Nasal cavity respiratory epithelium epithelial cell of viscerocranial mucosa (primary cell): ENCODE measurements around the gene IL19. TPM values are rescaled to one million over a fixed set of nuclear protein-coding genes. Genes with fewer than 3 reads are reported as not detected.

Source experiments
- total RNA-seq: library from RNA; depleted of rRNA; stranded (reverse); fragments of >200 nt; gene quantifications from 2 replicates; pipeline ENCODE4 v1.2.3, GENCODE V29; 2014

Gene IL19
- total RNA-seq = not detected in 2 replicates

GRCh38 chr1:206770531-206771337, at the start of gene IL19:
IL19 (plus strand) TSS chr1:206770773; CDS start chr1:206836663, 65,890 bp downstream.

DNA sequence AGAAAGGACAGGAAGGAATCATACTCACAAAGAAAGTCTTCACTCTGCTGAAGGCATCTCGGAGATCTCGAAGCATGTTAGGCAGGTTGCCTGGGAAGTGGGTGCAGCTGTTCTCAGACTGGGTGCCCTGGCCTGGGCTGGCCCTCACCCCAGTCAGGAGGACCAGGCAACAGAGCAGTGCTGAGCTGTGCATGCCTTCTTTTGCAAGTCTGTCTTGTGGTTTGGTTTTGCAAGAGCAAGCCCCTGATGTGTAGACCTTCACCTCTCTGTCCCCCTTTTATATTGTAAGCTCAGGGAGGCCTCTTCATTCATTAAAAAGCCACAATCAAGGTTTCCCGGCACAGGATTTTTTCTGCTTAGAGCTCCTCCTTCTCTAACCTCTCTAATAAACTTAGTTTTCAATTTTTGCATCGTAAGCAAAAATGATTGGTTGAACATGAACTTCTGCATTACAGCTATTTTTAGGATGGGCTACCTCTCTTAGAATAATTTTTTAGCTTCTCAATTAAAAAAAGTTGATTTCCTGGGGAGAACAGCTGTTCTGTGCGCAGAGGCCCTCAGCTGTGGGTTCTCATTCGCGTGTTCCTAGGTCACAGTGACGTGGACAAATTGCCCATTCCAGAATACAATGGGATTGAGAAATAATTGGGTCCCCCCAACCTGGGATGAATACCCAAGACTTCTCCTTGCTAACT, 1.8 kb downstream of the IL19 start, which contains the start of gene IL10:
IL10 (minus strand) TSS at position 252 of the 695 bp plus-strand sequence; CDS start at position 193, 59 bp downstream.

DNA sequence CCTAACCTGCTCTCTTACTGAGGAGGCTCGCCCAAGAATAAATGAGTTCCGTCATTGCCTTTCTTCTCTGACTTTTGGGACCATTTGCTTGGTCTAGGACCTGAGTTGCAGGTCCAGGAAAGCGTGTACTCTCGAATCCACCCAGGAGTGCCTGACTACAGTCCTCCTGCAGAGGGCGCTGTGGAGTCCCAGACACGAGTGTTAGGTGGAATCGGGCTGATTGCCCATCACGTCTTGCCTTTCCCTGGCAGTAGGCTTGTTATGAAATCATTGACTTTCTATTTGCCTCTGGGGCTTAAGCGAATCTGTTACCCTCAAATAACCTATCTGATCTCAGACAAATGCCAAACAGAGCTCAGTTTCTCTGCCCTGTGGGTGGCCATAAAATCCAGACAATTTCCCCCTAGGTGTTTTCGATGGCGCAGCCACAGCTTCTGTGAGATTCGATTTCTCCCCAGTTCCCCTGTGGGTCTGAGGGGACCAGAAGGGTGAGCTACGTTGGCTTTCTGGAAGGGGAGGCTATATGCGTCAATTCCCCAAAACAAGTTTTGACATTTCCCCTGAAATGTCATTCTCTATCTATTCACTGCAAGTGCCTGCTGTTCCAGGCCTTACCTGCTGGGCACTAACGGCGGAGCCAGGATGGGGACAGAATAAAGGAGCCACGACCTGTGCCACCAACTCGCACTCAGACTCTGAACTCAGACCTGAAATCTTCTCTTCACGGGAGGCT, 94.5 kb downstream of the IL19 start, which contains the start of gene IL20:
IL20 (plus strand) TSS at position 685 of the 733 bp plus-strand sequence. CDS start 230 bp downstream, outside the sequence.

Other genes with a start within 250 kb of the IL19 start
- gene EIF2D, start 158.3 kb upstream of the IL19 start, total RNA-seq = 49.6 and 62.0 TPM in 2 replicates
- 25.9 and 60.5 TPM in 2 replicates for gene DYRK3, start 135.2 kb upstream of the IL19 start, total RNA-seq
- gene MAPKAPK2, start 85.9 kb upstream of the IL19 start, total RNA-seq = 40.3 and 66.2 TPM in 2 replicates
- not detected in 2 replicates for gene IL10, start 1.7 kb downstream of the IL19 start, total RNA-seq
- 0.43 and 3.8 TPM in 2 replicates for gene IL20, start 94.8 kb downstream of the IL19 start, total RNA-seq
- 0.50 and 5.8 TPM in 2 replicates for gene IL24, start 126.7 kb downstream of the IL19 start, total RNA-seq
- 0.34 and 0.36 TPM in 2 replicates for gene FCMR, start 151.2 kb downstream of the IL19 start, total RNA-seq
- gene PIGR, start 175.7 kb downstream of the IL19 start, total RNA-seq = 1.7 and 14.5 TPM in 2 replicates
- gene FCAMR, start 199.7 kb downstream of the IL19 start, total RNA-seq = under 0.01 TPM in 1 of 2 replicates, not detected in the other